HG03439 (cell line): ENCODE results near the gene MORN2.
"Not testable (repeated sequence)": the region's sequence is repeated elsewhere in the genome, so short reads cannot be mapped to it uniquely, and the experiment has no call there.

Source experiments
- ATAC-seq: cut with Tn5 transposase; IDR thresholded peaks from one replicate; pipeline ENCODE4 v1.9.1; 2021; ENCODE audit warnings: mild to moderate bottlenecking, moderate library complexity; ENCODE audit not compliant: unreplicated experiment

The MORN2 gene

DNA sequence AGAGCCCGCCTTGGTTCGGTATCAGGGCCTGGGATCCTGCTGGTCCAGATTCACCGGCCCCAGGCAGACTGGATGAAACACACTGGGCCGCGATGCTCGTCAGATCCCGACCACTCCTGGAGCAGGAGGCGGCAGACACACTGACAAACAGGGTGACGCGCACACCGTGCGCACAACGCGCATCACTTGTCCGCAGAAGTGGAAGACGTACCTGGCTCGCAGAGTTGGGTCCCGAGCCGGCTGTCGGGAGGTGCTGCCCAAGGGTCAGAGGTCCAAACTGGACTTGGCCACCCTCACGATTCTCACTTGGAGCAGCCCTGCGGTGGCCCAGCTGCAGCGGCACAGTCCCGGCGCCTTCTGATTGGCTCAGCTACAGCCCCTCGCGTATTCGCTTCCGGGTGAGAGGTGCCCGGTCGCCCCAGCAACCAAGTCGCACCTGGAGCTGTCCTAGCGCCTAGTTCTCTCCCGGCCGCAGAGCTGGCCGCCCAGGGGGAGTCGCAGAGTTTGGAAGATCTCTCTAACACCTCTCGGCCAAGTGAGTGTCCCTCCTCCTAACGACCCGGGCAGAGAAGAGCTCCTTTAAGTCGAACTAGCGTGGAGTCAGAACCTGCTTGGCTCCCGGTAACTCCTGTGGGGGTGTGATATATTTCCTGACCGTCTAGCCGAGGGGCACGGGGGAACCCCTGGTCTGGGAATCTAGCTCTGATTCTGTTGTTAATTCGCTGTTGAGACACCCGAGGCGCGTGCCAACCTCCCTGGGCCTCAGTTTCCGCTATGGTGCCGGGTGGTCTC is at the start of gene MORN2, which contains the start of gene DHX57:
TSS of gene MORN2 (plus strand) at position 401 of the 792 bp plus-strand sequence.
TSS of gene DHX57 (minus strand) at position 359 of the 792 bp plus-strand sequence. CDS start 7,529 bp downstream, outside the sequence.
- ATAC-seq, result peak; percentile 100

DNA sequence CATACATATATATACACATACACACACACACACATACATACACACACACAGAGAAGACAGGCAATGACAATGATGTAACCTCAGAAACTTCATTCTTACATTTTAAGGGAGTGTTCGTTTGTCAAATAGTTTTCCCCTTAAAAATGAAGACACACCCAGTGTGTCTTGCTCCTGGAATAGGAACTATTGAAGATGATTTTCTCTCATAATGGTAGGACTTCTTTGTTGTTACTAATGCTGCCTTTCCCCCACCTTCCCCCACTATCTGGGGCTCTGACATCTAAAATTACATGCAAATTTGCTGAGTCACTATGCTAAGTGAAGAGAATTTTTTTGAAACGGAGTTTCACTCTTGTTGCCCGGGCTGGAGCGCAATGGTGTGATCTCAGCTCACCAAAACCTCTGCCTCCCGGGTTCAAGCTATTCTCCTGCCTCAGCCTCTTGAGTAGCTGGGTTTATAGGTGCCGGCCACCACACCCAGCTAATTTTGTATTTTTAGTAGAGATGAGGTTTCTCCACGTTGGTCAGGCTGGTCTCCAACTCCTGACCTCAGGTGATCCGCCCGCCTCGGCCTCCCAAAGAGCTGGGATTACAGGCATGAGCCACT is 48.1 kb upstream of the MORN2 start:
- not testable (repeated sequence) for ATAC-seq

DNA sequence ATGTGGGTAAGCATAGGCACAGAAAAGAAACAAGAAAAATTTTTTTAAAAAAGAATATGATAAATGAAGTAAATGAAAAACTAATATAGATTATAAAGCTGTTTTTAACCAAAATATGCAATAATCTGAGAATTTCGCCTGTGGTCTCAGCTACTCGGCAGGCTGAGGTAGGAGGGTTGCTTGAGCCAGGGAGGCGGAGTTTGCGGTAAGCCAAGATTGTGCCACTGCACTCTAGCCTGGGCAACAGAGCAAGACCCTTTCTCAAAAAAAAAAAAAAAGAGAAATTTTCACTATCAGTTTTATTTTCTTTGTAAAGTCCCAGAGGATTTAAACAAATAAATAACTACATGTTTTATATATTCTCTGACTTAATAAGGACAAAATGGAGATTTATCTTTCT is 47.3 kb upstream of the MORN2 start:
- ATAC-seq, result no peak

DNA sequence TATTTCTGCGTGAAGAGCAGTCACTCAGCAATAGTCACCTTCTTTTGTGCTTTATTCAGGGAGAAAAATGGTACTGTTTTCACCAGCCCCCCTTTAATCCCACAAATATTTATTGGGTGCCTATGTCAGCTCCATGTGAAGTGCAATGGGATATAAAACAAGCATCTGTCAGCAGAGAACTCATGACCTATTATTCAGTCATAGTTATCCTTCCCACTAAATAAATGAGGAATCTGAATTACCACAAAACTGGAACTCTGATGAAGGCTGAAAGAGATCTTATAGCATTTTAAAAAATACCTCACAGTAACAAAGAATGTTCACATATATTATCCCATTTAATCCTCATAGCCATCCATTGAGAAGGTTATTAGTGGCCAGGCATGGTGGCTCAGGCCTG is 45.8 kb upstream of the MORN2 start:
- ATAC-seq, result no peak

DNA sequence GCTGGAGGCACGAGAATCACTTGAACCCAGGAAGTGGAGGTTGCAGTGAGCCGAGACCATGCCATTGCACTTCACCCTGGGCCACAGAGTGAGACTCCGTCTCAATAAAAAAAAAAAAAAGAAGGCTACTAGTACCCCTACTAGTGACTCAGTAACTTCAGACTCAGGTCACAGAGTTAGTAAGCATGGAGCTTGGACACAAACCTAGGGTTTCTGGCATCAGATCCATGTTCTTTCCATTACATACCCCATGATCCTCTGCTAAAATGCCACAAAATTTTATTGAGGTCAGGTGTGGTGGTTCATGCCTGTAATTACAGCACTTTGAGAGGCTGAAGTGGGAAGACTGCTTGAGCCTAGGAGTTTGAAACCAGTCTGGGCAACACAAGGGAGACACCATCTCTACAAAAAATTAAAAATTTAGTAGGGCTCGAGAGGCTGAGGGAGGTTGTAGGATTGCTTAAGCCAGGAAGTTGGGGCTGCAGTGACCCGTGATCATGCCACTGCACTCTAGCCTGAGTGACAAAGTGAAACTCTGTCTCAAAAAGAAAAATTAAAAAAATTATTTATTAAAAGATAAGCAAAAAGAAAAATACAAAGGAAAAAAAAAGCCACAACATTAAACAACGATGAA is 45.1 kb upstream of the MORN2 start:
- no peak for ATAC-seq

DNA sequence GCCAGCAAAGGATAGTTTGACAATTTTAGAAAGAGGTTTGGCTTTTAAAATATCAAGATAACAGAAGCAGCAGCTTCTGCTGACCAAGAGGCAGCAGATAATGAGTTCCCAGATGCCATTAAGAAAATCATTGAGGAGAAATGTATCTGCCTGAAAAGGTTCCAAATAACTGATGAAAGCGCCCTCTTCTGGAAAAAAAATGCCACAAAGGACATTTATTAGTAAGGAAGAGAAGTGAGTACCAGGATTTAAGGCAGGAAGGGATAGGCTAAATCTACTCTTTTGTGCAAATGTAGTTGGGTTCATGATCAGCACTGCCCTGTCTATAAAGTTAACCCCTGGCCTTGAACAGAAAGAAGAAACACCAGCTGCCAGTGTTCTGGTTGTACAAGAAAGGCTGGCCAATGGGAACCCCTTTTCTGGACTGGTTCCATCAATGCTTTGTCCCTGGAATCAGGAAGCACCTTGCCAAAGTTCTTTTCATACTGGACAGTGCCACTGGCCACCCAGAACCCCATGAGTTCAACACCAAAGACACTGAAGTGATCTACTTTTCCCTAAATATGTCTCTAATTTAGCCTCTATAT is 40.7 kb upstream of the MORN2 start:
- no peak for ATAC-seq

DNA sequence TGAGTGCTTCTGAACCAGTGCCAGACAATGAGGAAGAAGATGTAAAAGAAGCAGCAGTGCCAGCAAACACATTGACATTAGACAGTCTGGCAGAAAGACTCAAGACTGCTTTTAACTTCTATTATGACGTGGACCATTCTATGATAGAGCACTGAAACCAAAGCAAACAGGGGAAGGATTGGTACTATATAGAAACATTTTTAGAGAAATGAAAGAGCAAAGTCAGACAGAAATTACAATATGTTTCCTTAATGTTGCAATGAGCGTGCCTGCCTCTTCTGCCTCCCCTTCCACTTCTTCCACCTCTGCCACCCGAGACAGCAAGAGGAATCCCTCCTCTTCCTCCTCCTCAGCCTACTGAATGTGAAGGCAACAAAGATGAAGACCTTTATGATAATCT is 39.8 kb upstream of the MORN2 start:
- ATAC-seq, result peak; percentile 81

DNA sequence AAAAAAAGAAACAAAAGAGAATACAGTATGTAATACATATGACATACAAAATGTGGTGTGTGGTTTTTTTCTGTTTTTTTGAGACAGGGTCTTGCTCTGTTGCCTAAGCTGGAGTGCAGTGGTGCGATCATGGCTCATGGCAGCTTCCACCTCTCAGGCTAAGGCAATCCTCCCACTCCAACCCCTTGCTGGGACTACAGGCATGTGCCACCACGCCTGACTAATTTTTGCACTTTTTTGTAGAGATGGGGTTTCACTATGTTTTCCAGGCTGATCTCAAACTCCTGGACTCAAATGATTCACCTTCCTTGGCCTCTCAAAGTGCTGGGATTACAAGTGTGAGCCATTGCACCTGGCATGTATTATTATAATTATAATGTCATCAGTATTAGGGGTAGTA is 39.0 kb upstream of the MORN2 start:
- no peak for ATAC-seq

DNA sequence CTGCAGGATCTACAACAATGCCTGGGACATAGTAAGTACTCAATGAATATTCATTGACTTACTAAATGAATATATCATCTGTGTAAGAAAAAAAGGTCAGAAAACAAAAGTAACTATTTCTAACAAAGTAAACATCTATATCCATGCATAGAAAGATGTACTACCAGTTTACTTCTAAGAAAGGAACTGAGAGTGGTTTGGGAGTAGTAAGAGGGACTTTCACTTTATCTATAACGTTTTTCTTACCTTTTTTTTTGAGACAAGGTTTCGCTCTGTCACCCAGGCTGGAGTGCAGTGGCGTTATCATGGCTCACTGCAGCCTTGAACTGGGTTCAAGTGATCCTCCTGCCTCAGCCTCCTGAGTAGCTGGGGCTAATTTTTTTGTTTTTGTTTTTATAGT is 25.7 kb upstream of the MORN2 start:
- ATAC-seq, result peak; percentile 80

DNA sequence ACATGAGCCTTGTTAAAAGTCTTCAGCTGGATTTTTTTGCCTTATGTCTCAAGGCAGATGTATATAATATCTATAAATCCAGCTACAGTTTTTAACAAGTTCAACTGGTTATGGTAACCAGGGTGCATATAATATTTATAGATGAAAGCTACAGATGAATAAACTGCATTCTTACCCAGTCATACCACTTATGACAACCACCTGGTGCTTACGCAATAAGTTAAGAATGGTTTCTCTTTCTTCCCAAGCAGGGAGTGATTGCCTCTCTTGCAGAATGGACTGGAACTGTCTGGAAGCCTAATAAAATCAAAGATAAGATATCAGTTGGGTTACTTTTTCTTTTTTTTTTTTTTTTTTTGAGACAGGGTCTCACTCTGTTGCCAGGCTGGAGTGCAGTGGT is 19.6 kb upstream of the MORN2 start:
- no peak for ATAC-seq

DNA sequence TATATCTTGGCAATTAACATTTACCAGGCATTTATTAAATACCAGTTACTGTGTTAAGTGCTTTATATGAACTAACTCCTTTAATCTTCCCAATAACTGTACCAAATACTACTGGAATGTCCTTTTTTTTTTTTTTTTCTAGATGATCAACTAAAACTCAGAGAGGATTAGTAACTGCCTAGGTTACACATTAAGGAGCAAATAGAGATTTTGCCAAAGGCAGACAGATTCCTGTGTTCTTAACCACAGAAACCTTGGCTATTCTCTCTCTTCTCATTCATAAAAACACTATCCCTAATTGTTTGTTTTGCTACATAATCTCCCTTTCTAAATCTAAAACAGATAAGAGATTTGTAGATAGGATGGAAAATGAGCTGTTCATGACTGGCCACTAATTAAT is 13.3 kb upstream of the MORN2 start:
- no peak for ATAC-seq

DNA sequence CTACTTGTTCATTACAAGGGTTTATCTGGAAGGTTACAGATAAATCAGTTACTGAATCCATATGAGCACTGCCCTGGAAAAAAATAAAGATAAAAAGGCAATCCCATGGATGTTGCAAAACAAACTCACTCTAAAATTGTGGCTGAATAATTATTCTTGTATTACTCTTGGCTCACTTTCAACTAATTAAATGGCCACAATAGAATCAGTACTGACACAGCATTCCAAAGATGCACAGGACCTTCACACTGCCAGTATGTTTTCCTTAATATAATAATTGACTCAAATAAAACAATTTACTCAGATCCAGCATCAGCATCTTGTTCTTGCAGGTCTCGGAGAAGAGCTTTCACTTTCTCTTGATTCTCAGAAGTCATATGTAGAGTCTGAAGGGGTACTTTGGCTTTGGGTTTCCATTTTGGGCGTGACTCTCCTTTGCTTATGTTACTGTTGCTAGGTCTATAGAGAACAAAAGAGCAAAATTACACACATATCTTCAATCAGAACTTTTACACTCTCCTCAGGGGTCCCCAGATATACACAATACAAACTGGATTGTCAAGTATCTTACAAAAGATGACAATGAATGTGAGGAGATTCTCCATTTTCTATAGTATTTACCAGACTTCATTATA is 12.6 kb upstream of the MORN2 start:
- no peak for ATAC-seq

DNA sequence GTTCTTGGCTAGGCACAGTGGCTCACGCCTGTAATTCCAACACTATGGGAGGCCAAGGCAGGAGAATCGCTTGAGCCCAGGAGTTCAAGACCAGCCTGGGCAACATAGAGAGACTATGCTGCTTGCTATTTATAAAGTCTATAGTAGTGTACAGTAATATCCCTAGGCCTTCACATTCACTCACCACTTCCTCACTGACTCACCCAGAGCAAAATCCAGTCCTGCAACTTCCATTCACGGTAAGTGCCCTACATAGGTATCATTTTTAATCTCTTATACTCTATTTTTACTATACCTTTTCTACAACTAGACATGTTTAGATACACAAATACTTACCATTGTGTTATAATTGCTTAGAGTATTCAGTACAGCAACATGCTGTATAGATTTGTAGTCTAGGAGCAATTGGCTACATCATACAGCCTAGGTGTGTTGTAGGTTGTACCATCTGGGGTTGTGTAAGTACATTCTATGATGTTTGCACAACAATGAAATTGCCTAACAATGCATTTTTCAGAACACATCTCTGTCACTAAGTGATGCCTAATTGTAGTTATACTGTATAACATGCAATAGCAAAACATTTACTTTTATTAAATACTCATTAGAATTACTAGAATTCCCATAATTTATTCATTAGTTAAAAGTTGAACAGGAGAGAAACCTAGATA is 8.9 kb upstream of the MORN2 start:
- no peak for ATAC-seq

DNA sequence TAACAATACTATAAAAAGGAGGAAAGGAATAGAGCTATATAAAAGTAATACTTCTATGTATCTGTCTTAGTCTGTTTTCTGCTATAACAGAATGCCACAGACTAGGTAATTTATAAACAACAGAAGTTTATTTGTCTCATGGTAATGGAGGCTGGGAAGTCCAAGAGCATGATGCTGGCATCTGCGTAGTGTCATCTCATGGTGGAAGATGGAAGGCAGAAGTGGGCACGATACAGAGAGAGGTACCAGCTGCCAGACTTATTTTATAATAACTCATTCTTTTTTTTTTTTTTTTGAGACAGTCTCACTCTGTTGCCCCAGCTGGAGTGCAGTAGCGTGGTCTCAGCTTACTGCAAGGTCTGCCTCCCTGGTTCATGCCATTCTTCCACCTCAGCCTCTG is 4.3 kb upstream of the MORN2 start:
- ATAC-seq, result no peak

DNA sequence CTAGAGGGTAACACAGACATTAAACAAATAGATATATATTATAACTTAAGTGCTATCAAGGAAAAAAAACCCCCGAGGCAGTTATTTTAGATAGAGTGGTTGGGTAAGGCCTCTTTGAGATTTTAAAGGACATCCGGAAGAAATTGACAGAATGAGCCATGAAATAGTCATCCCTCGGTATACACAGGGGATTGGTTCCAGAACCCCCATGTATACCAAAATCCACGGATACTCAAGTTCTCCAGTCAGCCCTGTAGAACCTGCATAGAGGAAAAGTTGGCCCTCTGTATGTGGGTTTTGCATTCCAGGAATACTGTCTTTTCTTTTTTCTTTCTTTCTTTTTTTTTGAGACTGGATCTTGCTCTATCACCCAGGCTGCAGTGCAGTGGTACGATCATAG is 2.0 kb upstream of the MORN2 start:
- ATAC-seq, result no peak

DNA sequence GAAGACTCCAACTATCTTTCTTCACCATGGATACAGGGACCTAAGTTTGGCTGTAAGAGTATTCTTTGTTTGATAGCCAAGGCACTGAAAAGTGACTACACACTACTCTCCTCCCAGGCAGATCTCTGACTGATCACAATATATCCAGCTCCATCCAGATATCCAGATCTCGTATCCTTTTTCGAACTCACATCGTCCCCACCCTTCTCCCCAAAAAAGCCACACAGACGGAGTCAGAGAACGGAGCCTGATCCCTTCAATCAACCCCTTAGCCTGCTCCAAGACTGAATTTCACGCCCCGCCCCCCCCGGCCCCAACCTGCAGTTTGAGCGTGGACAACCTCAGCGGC is 575 bp upstream of the MORN2 start:
- ATAC-seq, result no peak

DNA sequence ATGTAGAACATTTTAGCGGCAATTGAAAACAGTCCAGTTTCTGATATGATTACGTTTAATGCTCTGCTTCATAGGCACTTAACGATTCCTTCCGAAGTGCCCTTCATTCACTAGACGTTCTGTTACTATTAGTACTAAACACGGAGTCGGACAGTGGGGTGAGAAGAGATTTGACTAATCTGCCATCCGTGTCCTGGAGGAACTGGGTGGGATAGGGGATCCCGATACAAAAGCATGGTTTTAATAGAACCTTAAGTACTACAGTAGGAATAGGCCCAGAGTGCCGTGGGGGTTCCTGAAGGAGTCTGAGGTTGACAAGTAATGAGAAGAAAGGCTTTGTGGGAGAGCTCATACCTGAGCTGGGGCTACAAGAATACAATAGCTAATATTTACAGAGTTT is 631 bp downstream of the MORN2 start:
- no peak for ATAC-seq

DNA sequence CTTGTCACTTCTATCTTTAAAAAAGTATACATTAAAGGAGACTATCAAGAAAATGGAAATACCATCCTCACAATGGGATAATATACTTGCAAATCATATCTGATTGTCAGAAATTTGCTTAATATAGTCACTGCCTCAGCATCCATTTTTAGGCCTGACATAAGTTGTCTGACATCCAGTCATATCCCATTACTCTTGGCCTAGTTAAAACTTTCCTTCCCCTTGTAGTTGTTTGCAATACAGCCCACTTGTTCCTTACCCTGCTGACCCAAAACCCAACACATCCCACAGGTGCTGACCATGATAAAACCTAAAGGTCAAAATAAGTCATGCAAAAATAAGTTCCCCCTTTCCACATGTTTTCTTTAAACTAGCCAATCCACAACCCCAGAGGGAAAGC is 10.3 kb downstream of the MORN2 start:
- no peak for ATAC-seq

DNA sequence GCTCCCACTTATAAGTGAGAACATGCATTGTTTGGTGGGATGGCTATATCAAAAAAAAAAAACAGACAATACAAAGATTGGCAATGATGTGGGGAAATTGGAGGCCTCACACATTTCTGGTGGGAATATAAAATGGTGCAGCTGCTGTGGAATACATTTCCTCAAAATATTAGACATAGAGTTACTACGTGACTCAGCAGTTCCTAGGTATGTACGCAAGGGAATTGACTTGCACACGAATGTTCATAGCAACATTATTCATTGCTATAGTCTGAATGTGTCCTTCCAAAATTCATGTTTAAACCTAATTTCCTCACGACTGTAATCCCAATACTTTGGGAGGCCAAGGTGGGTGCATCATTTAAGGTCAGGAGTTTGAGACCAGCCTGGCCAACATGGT is 11.6 kb downstream of the MORN2 start:
- ATAC-seq, result no peak

DNA sequence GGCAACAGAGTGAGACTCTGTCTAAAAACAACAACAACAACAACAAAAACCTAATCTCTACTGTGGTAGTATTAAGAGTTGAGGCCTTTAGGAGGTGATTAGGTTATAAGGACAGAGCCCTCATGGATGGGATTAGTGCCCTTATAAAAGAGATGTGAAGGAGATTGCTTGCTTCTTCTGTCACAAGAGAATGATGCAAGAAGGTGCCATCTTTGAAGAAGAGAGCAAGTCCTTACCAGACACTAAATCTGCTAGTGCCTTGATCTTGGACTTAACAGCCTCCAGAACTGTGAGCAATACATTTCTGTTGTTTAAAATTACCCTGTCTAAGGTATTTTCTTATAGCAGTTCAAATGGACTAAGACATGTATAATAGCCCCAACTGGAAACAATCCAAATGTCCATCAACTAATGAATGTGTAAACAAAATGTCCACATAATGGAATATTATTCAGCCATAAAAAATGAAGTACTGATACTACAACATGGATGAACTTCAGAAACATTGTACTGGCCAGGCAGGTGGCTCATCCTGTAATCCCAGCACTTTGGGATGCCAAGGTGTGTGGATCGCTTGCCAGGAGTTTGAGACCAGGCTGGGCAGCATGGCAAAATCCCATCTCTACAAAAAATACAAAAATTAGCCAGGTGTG is 12.3 kb downstream of the MORN2 start:
- ATAC-seq, result no peak
